ENCODE results near the gene CDCA3.

DNA sequence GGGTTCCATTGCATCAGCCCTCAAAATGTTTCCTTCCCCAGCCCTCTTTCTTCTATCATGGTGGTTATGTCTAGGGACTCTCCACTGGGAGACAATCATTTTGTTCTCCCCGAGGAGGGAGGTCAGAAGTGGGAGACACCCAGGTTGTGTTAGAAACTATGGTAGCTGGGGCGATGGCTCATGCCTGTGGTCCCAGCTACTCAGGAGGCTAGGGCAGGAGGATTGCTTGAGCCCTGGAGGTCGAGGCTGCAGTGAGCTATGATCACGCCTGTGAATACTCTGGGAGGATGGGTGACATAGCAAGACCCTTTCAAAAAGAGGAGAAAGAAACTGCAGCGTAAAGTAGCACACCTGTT, 40.5 kb upstream of the CDCA3 start:
- TF ChIP-seq, protein P1, sequence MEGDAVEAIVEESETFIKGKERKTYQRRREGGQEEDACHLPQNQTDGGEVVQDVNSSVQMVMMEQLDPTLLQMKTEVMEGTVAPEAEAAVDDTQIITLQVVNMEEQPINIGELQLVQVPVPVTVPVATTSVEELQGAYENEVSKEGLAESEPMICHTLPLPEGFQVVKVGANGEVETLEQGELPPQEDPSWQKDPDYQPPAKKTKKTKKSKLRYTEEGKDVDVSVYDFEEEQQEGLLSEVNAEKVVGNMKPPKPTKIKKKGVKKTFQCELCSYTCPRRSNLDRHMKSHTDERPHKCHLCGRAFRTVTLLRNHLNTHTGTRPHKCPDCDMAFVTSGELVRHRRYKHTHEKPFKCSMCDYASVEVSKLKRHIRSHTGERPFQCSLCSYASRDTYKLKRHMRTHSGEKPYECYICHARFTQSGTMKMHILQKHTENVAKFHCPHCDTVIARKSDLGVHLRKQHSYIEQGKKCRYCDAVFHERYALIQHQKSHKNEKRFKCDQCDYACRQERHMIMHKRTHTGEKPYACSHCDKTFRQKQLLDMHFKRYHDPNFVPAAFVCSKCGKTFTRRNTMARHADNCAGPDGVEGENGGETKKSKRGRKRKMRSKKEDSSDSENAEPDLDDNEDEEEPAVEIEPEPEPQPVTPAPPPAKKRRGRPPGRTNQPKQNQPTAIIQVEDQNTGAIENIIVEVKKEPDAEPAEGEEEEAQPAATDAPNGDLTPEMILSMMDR (IDR thresholded peaks at IDR 0.05), result no peak
- no peak for TF ChIP-seq POLR2A (IDR thresholded peaks at IDR 0.05)

All from thyroid gland (tissue), 4 donors.